ENCODE measurements around the gene LGALS7. TPM values are rescaled to one million over a fixed set of nuclear protein-coding genes. Genes with fewer than 3 reads are reported as not detected.

LGALS7 gene
- total and polyA plus RNA-seq, 2 of the 4 experiments (the other 2 are of a cell fraction) = not detected

GRCh38 chr19:38733493-38734175 is 39.7 kb downstream of the LGALS7 start (continued):
- TF ChIP-seq CHD1 (IDR thresholded peaks at IDR 0.05; ENCODE audit: low read depth, low read length) = no peak

- BruUV-seq (replicated peaks) = no TSS peak
- H3K27me3 ChIP-seq (ENCODE audit: control insufficient read depth, insufficient read depth, low read length) = no peaks in the 10 kb centered on the region
- peaks cover 23% of the 10 kb centered on the region for H4K20me1 ChIP-seq (ENCODE audit: insufficient read depth, low read length)
- H4K91ac ChIP-seq (ENCODE audit: insufficient read depth, low read depth, low read length) = no peak overlapping the region
- no peak overlapping the region for H2BK120ac ChIP-seq (ENCODE audit: low read depth, low read length)
- H3K4me3 ChIP-seq (ENCODE audit: insufficient read depth, low read depth, low read length) = no peak overlapping the region
- H3K4me1 ChIP-seq (ENCODE audit: control insufficient read depth, insufficient read depth, low read length) = peaks cover 13% of the 10 kb centered on the region
- H3K14ac ChIP-seq (replicated peaks; ENCODE audit: low read depth, low read length) = no peak overlapping the region
- H4K8ac ChIP-seq (ENCODE audit: low read depth in 2 of 2, low read length in 2 of 2) = no peak overlapping the region
- ATAC-seq (ENCODE audit: low read depth) (no peak), DNase-seq (no peak)
- CTCF ChIA-PET = no interaction called here
- H2BK20ac ChIP-seq (ENCODE audit: low read depth, low read length) = no peak overlapping the region
- no peak overlapping the region for H3K18ac ChIP-seq (ENCODE audit: low read depth, low read length)
- H3K4ac ChIP-seq (ENCODE audit: low read depth, low read length) = no peak overlapping the region
- H3K56ac ChIP-seq (ENCODE audit: extremely low read depth, insufficient read depth, low read length) = no peak overlapping the region
- H3K27ac ChIP-seq (ENCODE audit: insufficient read depth, low read length) = no peak overlapping the region
- H2AK9ac ChIP-seq (replicated peaks; ENCODE audit: low read depth, low read length, poor library complexity) = no peak overlapping the region
- H3K4me2 ChIP-seq (ENCODE audit: low read depth, low read length) = no peak overlapping the region
- H3K36me3 ChIP-seq (ENCODE audit: control insufficient read depth, insufficient read depth, low read length) = peaks cover 28% of the 10 kb centered on the region
- H4K5ac ChIP-seq (ENCODE audit: low read depth, low read length) = no peak overlapping the region
- H3K9me3 ChIP-seq (ENCODE audit: control insufficient read depth, insufficient read depth, low read length) = no peaks in the 10 kb centered on the region
- TF ChIP-seq ELK1 (IDR thresholded peaks at IDR 0.05; ENCODE audit: borderline replicate concordance, low read depth, low read length) (no peak), FOS (IDR thresholded peaks at IDR 0.05; ENCODE audit: low read depth, low read length) (no peak), MAFK (IDR thresholded peaks at IDR 0.05; ENCODE audit: low read depth, low read length) (no peak)
- 0 out of 2 replicates have a peak, but pooled peaks cover 3% of the 10 kb centered on the region for H3K9me1 ChIP-seq (ENCODE audit: insufficient read depth, low read length)
- POLR2A ChIA-PET (ENCODE audit: unreplicated experiment) = no interaction called here
- peak overlapping the region; percentile 16 for H2BK5ac ChIP-seq (ENCODE audit: low read depth, low read length, poor library complexity, severe bottlenecking)
- H2AK5ac ChIP-seq (ENCODE audit: low read depth, low read length) = no peak overlapping the region
- no peak overlapping the region for H2BK15ac ChIP-seq (ENCODE audit: low read depth, low read length)
- H3K79me1 ChIP-seq (ENCODE audit: low read depth in 1 of 2, low read length in 2 of 2) = peaks cover 4 to 15% of the 10 kb centered on the region in 2 experiments; a peak in 2 of 4 replicates
- H3K23ac ChIP-seq (ENCODE audit: low read depth, low read length) = no peak overlapping the region
- H3K9ac ChIP-seq (ENCODE audit: low read depth, low read length) = no peak overlapping the region
- intact Hi-C loops (cut with micrococcal nuclease) (loop anchor here (5.0 kb wide), 1 partner anchor 99 kb away; the partner anchor contains the start of gene ECH1), in situ Hi-C loops (cut with MboI; ENCODE audit: low sequenced_read_pairs) (loop anchor here (25.0 kb wide), 1 partner anchor 179 kb away; the partner anchor contains the start of gene CCER2), dilution Hi-C loops (cut with HindIII; ENCODE audit: low sequenced_read_pairs, unreplicated experiment) (no loop called here)
- no CpG with 5 or more reads among the region's 1 CpG for WGBS, 2 experiments (ENCODE audit: extremely low coverage in 2 of 2, insufficient read length in 1 of 2)
- no peak overlapping the region for H2AFZ ChIP-seq (replicated peaks; ENCODE audit: low read length, poor library complexity)
Measured at GRCh38 chr19:38733241-38733492, 40.1 kb downstream of the LGALS7 start.
